Activated naive CD8-positive, alpha-beta T cell (primary cell): ENCODE results near the gene CCDC85C.

Source experiments
- H3K27ac Mint-ChIP-seq: one replicate; pipeline ENCODE4 v1.8.0; 2021; ENCODE audit warnings: mixed read lengths
- H3K27me3 Mint-ChIP-seq: one replicate; pipeline ENCODE4 v1.8.0; 2021; ENCODE audit warnings: mixed read lengths
- H3K36me3 Mint-ChIP-seq: one replicate; pipeline ENCODE4 v1.8.0; 2021; ENCODE audit warnings: mixed read lengths
- H3K4me1 Mint-ChIP-seq: one replicate; pipeline ENCODE4 v1.8.0; 2021; ENCODE audit warnings: low read depth, mixed read lengths
- H3K4me3 Mint-ChIP-seq: one replicate; pipeline ENCODE4 v1.8.0; 2021; ENCODE audit warnings: mild to moderate bottlenecking, mixed read lengths
- H3K9me3 Mint-ChIP-seq: one replicate; pipeline ENCODE4 v1.8.0; 2021; ENCODE audit warnings: low read depth, mixed read lengths

CCDC85C gene

GRCh38 chr14:99554184-99554583 is 49.8 kb downstream of the CCDC85C start:
- Mint-ChIP-seq H3K36me3 (no peaks in the 10 kb centered on the region), H3K27ac (no peak overlapping the region)

GRCh38 chr14:99552572-99553216 is 51.3 kb downstream of the CCDC85C start:
- Mint-ChIP-seq H3K4me1 (peaks cover 5% of the 10 kb centered on the region), H3K27ac (no peak overlapping the region), H3K36me3 (no peaks in the 10 kb centered on the region), H3K27me3 (no peaks in the 10 kb centered on the region), H3K9me3 (no peaks in the 10 kb centered on the region), H3K4me3 (no peak overlapping the region)

More at GRCh38 chr14:99554184-99554583, 49.8 kb downstream of the CCDC85C start:
- peaks cover 4% of the 10 kb centered on the region for H3K4me1 Mint-ChIP-seq
- H3K4me3 Mint-ChIP-seq, result no peak overlapping the region
- H3K9me3 Mint-ChIP-seq, result no peaks in the 10 kb centered on the region
- no peaks in the 10 kb centered on the region for H3K27me3 Mint-ChIP-seq

GRCh38 chr14:99552021-99552553 is 51.9 kb downstream of the CCDC85C start:
- Mint-ChIP-seq H3K36me3 (no peaks in the 10 kb centered on the region), H3K27me3 (no peaks in the 10 kb centered on the region), H3K4me1 (peaks cover 5% of the 10 kb centered on the region), H3K27ac (no peak overlapping the region), H3K9me3 (no peaks in the 10 kb centered on the region), H3K4me3 (no peak overlapping the region)

- H3K4me3 Mint-ChIP-seq, result no peak overlapping the region
- no peaks in the 10 kb centered on the region for H3K9me3 Mint-ChIP-seq
- no peaks in the 10 kb centered on the region for H3K36me3 Mint-ChIP-seq
- H3K27ac Mint-ChIP-seq, result no peak overlapping the region
- no peaks in the 10 kb centered on the region for H3K27me3 Mint-ChIP-seq
- peaks cover 5% of the 10 kb centered on the region for H3K4me1 Mint-ChIP-seq
Observed at GRCh38 chr14:99551034-99551922, 52.7 kb downstream of the CCDC85C start.

GRCh38 chr14:99550387-99550992 is 53.5 kb downstream of the CCDC85C start:
- Mint-ChIP-seq H3K36me3 (no peaks in the 10 kb centered on the region), H3K27me3 (no peaks in the 10 kb centered on the region), H3K9me3 (no peaks in the 10 kb centered on the region), H3K4me3 (no peak overlapping the region), H3K4me1 (peaks cover 5% of the 10 kb centered on the region), H3K27ac (no peak overlapping the region)

- H3K9me3 Mint-ChIP-seq, result no peaks in the 10 kb centered on the region
Observed at GRCh38 chr14:99549684-99550083, 54.3 kb downstream of the CCDC85C start.

GRCh38 chr14:99548871-99549515 is 55.0 kb downstream of the CCDC85C start:
- Mint-ChIP-seq H3K27me3 (no peaks in the 10 kb centered on the region), H3K4me1 (peaks cover 5% of the 10 kb centered on the region), H3K27ac (no peak overlapping the region), H3K36me3 (no peaks in the 10 kb centered on the region), H3K9me3 (no peaks in the 10 kb centered on the region), H3K4me3 (no peak overlapping the region)

More at GRCh38 chr14:99549684-99550083, 54.3 kb downstream of the CCDC85C start:
- Mint-ChIP-seq H3K27ac (no peak overlapping the region), H3K4me3 (no peak overlapping the region), H3K4me1 (peaks cover 5% of the 10 kb centered on the region), H3K36me3 (no peaks in the 10 kb centered on the region), H3K27me3 (no peaks in the 10 kb centered on the region)

- Mint-ChIP-seq H3K27me3 (no peaks in the 10 kb centered on the region), H3K36me3 (no peaks in the 10 kb centered on the region), H3K4me3 (no peak overlapping the region), H3K9me3 (no peaks in the 10 kb centered on the region), H3K4me1 (peaks cover 5% of the 10 kb centered on the region), H3K27ac (no peak overlapping the region)
Observed at GRCh38 chr14:99548255-99548654, 55.8 kb downstream of the CCDC85C start.

GRCh38 chr14:99546234-99546879 is 57.6 kb downstream of the CCDC85C start:
- Mint-ChIP-seq H3K4me1 (peaks cover 9% of the 10 kb centered on the region), H3K9me3 (no peaks in the 10 kb centered on the region), H3K4me3 (no peak overlapping the region), H3K27me3 (no peaks in the 10 kb centered on the region), H3K36me3 (no peaks in the 10 kb centered on the region), H3K27ac (no peak overlapping the region)

- H3K9me3 Mint-ChIP-seq, result no peaks in the 10 kb centered on the region
- H3K4me3 Mint-ChIP-seq, result no peak overlapping the region
- H3K36me3 Mint-ChIP-seq, result no peaks in the 10 kb centered on the region
- H3K27me3 Mint-ChIP-seq, result no peaks in the 10 kb centered on the region
- H3K27ac Mint-ChIP-seq, result no peak overlapping the region
- H3K4me1 Mint-ChIP-seq, result peaks cover 8% of the 10 kb centered on the region
Observed at GRCh38 chr14:99545586-99545985, 58.4 kb downstream of the CCDC85C start.

- Mint-ChIP-seq H3K4me1 (peaks cover 8% of the 10 kb centered on the region), H3K36me3 (no peaks in the 10 kb centered on the region), H3K27ac (no peak overlapping the region), H3K4me3 (no peak overlapping the region), H3K9me3 (no peaks in the 10 kb centered on the region), H3K27me3 (no peaks in the 10 kb centered on the region)
Observed at GRCh38 chr14:99544991-99545390, 59.0 kb downstream of the CCDC85C start.

GRCh38 chr14:99543985-99544384 is 60.0 kb downstream of the CCDC85C start:
- Mint-ChIP-seq H3K9me3 (no peaks in the 10 kb centered on the region), H3K4me3 (no peak overlapping the region), H3K27me3 (no peaks in the 10 kb centered on the region), H3K36me3 (no peaks in the 10 kb centered on the region), H3K27ac (no peak overlapping the region), H3K4me1 (peaks cover 8% of the 10 kb centered on the region)

- H3K4me3 Mint-ChIP-seq, result no peak overlapping the region
- peaks cover 8% of the 10 kb centered on the region for H3K4me1 Mint-ChIP-seq
- H3K27ac Mint-ChIP-seq, result no peak overlapping the region
- no peaks in the 10 kb centered on the region for H3K27me3 Mint-ChIP-seq
- H3K9me3 Mint-ChIP-seq, result no peaks in the 10 kb centered on the region
- no peaks in the 10 kb centered on the region for H3K36me3 Mint-ChIP-seq
Observed at GRCh38 chr14:99543370-99543769, 60.6 kb downstream of the CCDC85C start.

GRCh38 chr14:99542566-99542965 is 61.4 kb downstream of the CCDC85C start:
- Mint-ChIP-seq H3K4me3 (no peak overlapping the region), H3K27ac (no peak overlapping the region), H3K4me1 (peaks cover 6% of the 10 kb centered on the region), H3K9me3 (no peaks in the 10 kb centered on the region), H3K27me3 (no peaks in the 10 kb centered on the region), H3K36me3 (no peaks in the 10 kb centered on the region)
